Stimulated activated CD8-positive, alpha-beta memory T cell treated with anti-CD3 and anti-CD28 coated beads, Interleukin-7, amount 100 ng/mL, for 24 hours (primary cell): ENCODE measurements around the gene ABCG4.
A peak's percentile ranks its signal among the peaks of the same experiment; 100 is the strongest.
"Not testable (repeated sequence)": the region's sequence is repeated elsewhere in the genome, so short reads cannot be mapped to it uniquely, and the experiment has no call there.

Experiments used
- DNase-seq: peaks from one replicate; pipeline ENCODE4 v3.0.0-alpha.2; 2020; ENCODE audit warnings: low read depth

The ABCG4 gene

GRCh38 chr11:119116235-119116594 is 32.6 kb upstream of the ABCG4 start:
- DNase-seq, result no peak

- DNase-seq, result no peak
Observed at GRCh38 chr11:119116601-119117000, 32.3 kb upstream of the ABCG4 start.

- DNase-seq, result no peak
Observed at GRCh38 chr11:119117004-119117706, 31.7 kb upstream of the ABCG4 start.

DNA sequence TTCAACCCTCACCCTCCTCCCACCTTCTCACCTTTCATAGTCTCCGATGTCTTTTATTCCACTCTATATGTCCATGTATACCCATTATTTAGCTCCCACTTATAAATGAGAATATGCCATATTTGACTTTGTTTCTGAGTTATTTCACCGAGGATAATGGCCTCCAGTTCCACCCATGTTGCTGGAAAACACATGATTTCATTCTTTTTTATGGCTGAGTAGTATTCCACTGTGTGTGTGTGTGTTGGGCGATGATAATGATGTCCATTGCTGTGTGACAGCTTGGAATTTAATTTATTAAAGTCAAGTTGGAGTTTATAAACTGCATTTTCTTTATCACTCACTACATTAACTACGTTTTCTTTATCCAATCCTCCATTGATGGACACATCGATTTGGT is 30.6 kb upstream of the ABCG4 start:
- DNase-seq, result no peak

- DNase-seq, result no peak
Observed at GRCh38 chr11:119118946-119119345, 29.9 kb upstream of the ABCG4 start.

- no peak for DNase-seq
Observed at GRCh38 chr11:119120639-119121007, 28.2 kb upstream of the ABCG4 start.

GRCh38 chr11:119121008-119121810 is 27.6 kb upstream of the ABCG4 start, which contains the start of gene HINFP:
HINFP (plus strand) TSS chr11:119121580; CDS start chr11:119126945, 5,365 bp downstream.
- peak; percentile 100 for DNase-seq

- DNase-seq, result no peak
Observed at GRCh38 chr11:119121811-119122124, 27.1 kb upstream of the ABCG4 start.

GRCh38 chr11:119125821-119126220 is 23.0 kb upstream of the ABCG4 start:
- no peak for DNase-seq

DNA sequence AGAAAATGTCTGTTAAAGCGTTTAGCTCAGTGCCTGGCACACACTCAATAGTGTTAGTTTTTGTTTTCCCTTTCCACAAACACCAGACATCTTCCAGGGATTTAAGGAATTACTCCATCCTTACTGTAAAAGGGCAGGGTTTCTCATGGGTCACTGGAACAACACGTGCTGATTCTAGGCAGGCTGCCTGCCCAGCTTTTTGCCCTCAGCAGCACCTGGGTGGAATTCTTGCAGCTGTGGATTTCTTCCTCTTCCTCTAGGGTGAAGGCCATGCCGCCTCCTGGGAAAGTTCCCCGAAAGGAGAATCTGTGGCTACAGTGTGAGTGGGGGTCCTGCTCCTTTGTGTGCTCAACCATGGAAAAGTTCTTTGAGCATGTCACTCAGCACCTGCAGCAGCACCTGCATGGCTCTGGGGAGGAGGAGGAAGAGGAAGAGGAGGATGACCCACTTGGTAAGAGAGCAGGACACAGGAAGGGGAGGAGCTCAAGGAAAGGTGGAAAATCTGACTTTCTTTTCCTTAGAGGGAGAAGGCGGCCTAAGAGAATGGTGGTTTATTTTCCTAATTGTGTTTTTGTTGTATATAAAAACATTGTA is 22.1 kb upstream of the ABCG4 start:
- no peak for DNase-seq

GRCh38 chr11:119130662-119131061 is 18.2 kb upstream of the ABCG4 start:
- no peak for DNase-seq

GRCh38 chr11:119134389-119134978 is 14.4 kb upstream of the ABCG4 start:
- no peak for DNase-seq

DNA sequence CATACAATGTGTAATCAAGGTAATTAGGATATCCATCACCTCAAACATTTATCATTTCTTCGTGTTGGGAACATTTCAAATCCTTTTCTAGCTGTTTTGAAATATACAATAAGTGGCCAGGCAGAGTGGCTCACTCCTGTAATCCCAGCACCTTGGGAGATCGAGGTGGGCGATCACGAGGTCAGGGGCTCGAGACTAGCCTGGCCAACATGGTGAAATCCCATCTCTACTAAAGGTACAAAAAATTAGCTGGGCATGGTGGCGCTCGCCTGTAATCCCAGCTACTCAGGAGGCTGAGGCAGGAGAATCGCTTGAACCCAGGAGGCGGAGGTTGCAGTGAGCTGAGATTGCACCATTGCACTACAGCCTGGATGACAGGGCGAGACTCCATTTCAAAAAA is 9.6 kb upstream of the ABCG4 start:
- DNase-seq, result not testable (repeated sequence)

DNA sequence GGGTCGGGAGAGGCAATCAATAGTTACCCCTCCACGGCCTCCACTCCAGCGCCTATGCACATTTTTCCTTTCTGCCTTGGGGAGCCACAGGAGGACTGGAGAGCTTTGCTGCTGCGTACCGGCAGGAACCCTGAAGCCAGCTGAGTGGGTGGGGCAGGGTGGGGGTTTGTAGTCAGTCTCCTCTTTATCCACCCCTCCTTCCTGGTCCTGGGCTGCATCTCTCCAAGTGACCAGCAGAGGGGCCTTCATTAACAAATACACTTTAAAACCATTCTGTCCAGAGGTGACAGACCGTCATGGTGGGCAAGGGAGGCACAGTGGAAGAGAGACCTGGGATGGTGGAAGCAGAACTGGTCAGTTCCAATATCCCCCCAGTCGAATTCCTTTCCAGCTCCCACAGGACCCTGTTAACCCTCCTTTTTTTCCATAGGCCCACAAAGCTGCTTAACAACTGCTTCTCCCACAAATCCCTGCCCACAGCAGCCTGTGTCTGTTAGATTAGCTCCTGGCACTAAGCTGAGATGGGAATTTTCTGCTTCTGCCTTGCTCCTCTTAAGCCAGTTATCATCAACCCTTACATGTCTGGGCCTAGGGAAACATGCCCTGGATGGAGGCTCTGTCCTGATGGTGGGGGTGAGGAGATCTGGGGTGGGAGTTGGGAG is 3.9 kb upstream of the ABCG4 start:
- DNase-seq, result no peak

DNA sequence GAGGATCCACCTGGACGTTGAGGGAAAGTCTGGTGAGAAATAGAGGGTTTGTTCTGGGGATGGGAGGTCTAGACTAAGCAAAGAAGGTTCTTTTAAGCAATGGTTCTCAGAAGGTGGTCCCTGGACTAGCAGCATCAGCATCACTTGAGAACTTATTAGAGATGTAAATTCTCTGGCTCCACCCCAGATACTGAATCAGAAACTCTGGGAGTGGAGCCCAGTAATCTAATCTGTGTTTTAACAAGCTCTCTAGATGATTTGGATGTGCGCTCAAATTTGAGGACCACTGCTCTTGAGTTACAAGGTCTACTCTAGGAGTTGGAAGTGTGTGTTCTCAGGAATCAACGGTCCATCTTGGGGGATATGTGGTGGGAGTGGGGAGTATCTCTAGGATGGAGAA is 3.3 kb upstream of the ABCG4 start:
- no peak for DNase-seq

- no peak for DNase-seq
Observed at GRCh38 chr11:119147604-119148333, 1.1 kb upstream of the ABCG4 start.

GRCh38 chr11:119148720-119149017 is 183 bp upstream of the ABCG4 start:
- no peak for DNase-seq

DNA sequence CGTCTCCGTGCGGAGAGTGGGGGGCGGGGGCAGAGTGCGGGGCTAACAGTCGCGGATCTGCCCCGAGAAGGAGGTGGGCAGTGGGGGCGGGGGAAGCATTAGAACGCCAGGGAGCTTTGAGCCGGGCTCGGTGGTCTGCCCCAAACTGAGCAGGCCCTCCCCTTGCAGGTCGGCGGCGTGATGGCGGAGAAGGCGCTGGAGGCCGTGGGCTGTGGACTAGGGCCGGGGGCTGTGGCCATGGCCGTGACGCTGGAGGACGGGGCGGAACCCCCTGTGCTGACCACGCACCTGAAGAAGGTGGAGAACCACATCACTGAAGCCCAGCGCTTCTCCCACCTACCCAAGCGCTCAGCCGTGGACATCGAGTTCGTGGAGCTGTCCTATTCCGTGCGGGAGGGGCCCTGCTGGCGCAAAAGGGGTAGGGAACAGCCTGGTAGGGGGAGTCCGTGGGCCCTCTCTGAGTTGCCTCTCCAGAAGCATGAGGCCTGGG is 979 bp downstream of the ABCG4 start:
- DNase-seq, result no peak

DNA sequence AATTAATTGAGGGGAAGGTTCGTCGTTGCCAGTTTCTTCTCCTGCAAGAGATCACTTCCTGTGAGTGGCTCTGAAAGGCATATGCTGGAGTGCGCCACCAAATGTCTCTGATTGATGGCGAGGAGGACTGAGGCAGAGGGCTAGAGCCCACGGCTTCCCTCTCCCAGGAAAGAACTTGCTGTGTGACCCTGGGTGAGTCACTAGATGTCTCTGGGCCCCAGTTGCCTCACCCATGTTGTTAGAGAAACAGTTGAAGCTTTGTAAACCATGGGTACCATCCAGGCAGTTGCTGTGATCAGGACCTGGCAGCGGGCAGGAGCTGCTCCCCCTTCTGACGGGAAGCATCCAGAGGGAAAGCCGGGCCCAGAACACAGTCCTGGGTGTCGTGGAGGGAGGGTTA is 3.2 kb downstream of the ABCG4 start:
- DNase-seq, result no peak

DNA sequence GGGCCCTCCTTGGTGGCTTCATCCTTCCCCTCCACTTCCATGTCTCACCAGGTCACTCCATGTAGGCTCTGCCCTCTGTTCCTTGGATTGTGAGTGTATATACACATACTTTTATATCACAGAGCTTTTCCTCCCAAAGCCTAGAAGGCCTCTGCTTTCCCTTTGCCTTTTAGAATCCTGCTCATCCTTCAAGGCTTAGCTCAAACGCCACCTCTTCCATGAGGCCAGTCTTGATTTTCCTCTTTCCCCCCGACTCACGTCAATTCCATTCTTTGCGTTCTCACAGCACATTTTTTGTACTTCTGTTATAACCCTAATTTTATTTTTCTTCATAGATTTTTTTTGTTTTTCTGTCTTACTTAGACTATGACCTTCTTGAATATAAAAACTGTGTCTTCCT is 3.8 kb downstream of the ABCG4 start:
- no peak for DNase-seq

DNA sequence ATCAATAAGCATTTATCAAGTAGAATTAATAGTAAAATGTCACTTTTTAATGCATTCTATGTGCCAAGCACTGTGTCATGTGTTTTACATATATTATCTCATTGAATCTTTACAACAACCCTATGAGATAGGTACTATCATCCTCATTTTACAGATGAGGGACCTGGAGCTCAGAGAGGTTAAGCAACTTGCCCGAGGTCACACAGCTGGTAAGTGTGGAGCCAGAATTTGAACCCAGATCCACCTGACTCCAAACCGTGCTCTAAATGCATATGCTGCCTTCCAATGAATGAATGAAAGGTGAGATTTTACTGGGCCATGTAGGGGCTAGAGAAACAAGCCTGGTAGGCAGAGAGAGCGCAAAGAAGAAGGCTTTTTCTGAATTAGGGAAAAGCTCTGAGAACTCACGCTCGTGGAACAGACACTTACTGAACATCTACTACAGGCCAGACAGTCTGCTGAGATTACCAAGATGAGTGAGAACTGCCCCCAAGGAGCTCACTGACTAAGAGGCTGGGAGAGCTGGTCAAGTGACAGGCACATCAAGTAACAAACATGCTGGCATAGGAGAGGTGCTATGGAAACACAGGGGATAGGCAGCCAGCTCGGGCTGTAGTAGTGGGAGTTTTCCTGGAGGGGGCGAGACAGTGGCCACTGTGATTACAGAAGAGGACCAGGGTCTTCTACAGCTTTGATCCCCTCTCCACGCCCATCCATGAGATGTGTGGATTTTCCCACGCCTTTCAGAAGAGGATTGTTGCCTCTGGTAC is 4.4 kb downstream of the ABCG4 start:
- DNase-seq, result no peak
